Measurements from ENCODE around the gene EGR2.

GRCh38 chr10:62788861-62789467, 27.2 kb downstream of the EGR2 start:
- TF ChIP-seq ZBTB33 (IDR thresholded peaks at IDR 0.05; ENCODE audit: borderline replicate concordance, low read depth) (no peak), EP300 (IDR thresholded peaks at IDR 0.05; ENCODE audit: borderline replicate concordance in 1 of 2, low read depth in 1 of 2, low read length in 1 of 2) (no peak), FOXM1 (IDR thresholded peaks at IDR 0.05; ENCODE audit: low read depth) (no peak), TEAD4 (IDR thresholded peaks at IDR 0.05; ENCODE audit: borderline replicate concordance, insufficient read depth) (no peak), POLR2AphosphoS5 (IDR thresholded peaks at IDR 0.05; ENCODE audit: low read depth, low read length) (no peak), CTCF (IDR thresholded peaks at IDR 0.05) (no peak), EZH2phosphoT487 (IDR thresholded peaks at IDR 0.05; ENCODE audit: borderline replicate concordance, low read depth) (no peak)

All from SK-N-SH (cell line).